GM12892 (cell line): Measurements from ENCODE around the gene IGLON5.

Source experiments
- DNase-seq: peaks from one replicate; pipeline ENCODE4 v3.0.0; 2011; ENCODE audit not compliant: insufficient read length
- FAIRE-seq: peaks from 2 replicates; lab custom pipeline; 2011; peaks lifted over from hg19 to GRCh38; lab: Jason Lieb, UNC
- POLR2A ChIP-seq: IDR thresholded peaks from 2 replicates; pipeline ENCODE4 v1.6.1; 2011; ENCODE audit warnings: low read depth, low read length, control low read depth
- POLR2AphosphoS5 ChIP-seq: IDR thresholded peaks from 2 replicates; pipeline ENCODE4 v1.6.1; 2011; ENCODE audit warnings: low read depth, low read length, control low read depth
- TAF1 ChIP-seq: IDR thresholded peaks from 2 replicates; pipeline ENCODE4 v1.6.1; 2011; ENCODE audit warnings: low read depth, mild to moderate bottlenecking, control low read depth, low read length, borderline replicate concordance

The IGLON5 gene

DNA sequence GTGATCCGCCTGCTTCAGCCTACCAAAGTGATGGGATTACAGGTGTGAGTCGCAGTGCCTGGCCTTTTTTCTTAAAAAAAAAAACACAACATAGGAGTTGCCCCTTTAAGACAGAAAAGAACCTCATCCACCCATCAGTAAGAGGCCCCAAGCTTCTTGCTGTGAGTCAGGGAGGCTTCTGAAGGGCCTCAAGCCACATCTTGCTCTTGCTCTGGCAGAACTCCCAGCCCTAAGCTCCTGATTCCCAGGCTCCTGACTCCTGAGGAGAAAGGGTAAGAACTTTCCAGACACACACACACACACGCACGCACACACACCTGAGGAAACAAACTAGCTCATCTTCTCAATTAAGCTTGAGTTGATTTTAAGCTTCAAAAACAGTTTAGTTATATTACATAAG lies 47.9 kb downstream of the IGLON5 start:
- FAIRE-seq, result no peak

DNA sequence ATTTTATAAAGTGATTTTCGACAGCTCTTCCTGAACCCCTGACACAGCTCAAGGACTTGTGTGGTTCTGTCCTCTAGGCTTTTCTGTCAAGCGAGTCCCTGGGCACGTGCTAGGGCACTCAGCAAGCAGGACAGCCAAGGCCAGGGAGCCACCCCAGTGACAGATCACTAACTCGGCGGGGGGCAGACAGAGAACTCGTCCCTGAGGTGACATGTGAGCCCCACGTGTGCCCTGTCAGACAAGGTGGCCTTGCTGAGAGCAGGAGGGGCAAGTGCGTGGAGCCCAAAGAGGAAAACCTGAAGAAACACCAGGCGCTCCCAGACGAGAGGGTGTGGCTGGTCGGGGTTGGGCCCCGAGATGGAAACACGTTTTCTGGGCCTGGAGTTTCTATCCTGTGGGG lies 49.8 kb downstream of the IGLON5 start:
- TF ChIP-seq TAF1 (no peak), POLR2A (no peak), POLR2AphosphoS5 (no peak)
- no peak for FAIRE-seq
- no peak for DNase-seq

More for the DNA sequence above, 47.9 kb downstream of the IGLON5 start:
- TF ChIP-seq POLR2AphosphoS5, result no peak
- no peak for TF ChIP-seq TAF1
- TF ChIP-seq POLR2A, result no peak
- DNase-seq, result no peak

DNA sequence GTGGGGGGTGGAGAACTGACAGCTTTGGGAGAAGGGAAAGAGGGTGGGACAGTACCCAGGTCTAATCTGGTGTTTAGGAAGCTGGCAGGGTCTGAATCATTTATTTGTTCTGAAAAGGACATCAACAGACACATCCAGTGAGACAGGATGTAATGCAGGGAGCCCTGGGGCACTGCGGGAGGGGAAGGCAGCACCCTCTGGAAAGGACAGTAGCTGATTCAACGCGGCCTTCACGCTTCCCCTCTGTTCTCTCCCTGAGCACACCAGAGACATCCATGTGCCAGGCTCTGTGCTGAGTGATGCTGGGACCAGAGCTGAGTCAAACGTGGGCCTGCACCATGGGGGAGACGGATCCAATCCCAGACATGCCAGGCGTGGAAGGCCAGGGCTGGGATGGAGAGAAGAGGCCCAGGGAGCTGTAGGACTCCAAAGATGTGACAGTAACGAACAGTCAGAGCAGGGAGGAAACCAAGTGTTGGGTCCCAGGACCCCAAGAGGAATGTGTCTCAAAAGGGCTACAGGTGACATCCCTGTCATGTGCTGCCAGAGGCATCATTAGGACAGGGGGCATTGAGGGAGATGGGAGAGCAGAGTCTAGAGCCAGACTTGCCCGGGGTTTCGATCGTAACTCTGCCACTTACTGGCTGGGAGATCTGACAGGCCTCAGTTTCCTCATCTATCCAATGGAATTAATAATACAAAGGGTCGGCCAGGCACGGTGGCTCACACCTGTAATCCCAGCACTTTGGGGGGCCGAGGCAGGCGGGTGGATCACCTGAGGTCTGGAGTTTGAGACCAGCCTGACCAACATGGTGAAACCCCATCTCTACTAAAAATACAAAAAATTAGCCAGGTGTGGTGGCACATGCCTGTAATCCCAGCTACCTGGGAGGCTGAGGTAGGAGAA lies 53.0 kb downstream of the IGLON5 start:
- FAIRE-seq (no peak), DNase-seq (no peak)
- TF ChIP-seq POLR2AphosphoS5 (no peak), POLR2A (no peak), TAF1 (no peak)

DNA sequence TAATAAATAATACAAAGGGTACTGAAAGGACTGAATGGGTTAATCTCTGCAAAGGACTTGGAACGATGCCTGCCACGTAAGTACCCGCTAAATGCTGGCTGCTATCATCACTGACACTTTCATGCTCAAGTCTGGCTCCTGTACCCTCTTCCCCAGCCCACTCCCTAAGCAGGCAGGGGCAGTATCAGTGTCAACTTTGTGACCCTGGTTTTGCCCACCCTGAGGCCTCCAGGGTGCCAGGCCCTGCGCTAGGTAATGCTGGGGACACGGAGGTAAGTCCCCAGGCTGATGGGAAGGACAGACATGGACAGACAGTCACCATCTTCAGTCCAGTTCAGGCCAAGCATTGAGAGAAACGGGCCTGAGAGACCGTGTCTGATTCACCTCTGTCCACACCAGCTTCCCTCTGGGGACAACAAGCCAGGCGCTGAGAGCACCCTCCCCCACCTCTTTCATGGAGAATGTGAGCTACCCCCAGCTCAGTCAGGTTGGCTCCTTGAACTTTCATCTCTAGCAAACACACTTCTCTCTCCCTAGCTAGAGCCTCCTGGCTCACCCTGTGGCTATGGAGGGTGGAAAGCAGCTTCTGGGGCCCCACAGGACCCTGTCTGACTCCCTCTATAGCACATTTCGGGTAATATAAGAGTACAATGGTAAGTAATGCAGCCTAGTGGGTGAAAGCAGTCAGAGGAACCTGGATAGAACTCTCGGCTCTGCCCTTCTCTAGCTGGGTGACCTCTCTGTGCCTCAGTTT lies 53.9 kb downstream of the IGLON5 start:
- TF ChIP-seq TAF1, result no peak
- TF ChIP-seq POLR2A, result no peak
- no peak for TF ChIP-seq POLR2AphosphoS5
- DNase-seq (no peak), FAIRE-seq (no peak)

DNA sequence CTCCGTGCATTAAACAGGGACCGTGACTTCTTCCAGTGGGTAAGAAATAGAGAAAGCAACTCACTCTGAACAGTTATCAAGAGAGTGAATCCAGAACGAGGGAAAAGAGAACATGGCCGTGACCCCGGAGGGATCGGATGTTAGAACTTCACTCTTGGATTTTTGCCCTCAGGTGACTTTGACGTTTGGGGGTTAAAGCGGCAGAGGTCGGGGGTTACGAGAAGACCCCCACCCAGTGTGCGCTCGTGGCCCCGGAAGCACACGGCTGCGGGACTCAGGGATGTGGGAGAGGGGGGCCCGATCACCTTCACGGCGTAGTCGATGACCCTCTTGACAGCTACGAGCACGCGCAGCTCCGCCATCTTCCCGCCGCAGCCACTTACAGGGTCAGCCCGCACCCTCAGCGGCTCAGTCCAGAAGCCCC lies 54.5 kb downstream of the IGLON5 start, which contains the start of gene ETFB:
ETFB (minus strand) TSS at position 424 of the 424 bp plus-strand sequence; CDS start at position 362, 62 bp downstream.
- DNase-seq (no peak), FAIRE-seq (peak; percentile 46)
- TF ChIP-seq POLR2AphosphoS5 (peak; percentile 28; the same call in 1 of the 2 replicates), TAF1 (no peak), POLR2A (peak; percentile 69)

DNA sequence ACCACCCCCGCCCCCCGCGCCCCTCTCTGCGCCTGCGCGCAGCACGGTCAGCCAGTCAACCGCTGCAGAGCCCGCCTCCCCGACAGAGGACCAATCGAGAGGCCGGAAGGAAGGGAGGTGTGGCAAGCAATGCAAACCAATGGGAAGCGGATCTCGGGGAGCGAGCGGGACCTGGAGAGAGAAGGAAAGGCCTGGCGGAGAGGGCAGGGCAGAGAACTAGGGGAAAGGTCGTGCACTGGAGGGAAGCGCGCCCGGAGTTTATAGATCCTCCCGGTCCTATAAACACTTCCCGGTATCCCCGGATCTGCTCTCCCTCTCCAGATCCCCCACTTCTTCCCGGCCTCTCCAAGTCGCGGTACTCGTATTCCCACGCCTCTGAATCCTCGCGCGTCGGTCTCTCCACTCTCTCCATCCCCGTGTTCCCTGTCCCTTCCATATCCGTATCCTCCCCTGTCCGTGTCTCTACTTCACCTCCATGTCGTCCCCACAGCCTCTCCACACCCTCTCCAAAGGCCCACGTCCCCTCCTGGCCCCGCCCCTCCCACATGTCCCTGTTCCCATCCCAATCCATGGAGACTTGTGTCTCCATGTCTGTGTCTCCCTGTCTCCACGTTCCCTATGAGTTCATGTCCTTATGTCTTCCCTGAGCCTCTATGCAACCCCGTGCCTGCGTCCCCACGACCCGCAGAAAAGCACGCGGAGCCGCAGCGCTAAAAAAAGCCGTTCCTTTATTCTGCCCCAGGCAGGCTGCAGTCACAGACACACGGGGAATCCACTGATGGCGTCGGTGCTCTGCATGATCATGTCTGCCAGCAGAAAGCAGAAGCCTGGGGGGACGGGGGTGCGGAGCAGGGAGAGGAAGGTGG lies 55.2 kb downstream of the IGLON5 start:
- peak; percentile 83 for TF ChIP-seq POLR2A
- TF ChIP-seq POLR2AphosphoS5, result peak; percentile 81
- peak; percentile 18; the same call in 1 of the 2 replicates for TF ChIP-seq TAF1
- DNase-seq (peak; percentile 95), FAIRE-seq (peak; percentile 92)

DNA sequence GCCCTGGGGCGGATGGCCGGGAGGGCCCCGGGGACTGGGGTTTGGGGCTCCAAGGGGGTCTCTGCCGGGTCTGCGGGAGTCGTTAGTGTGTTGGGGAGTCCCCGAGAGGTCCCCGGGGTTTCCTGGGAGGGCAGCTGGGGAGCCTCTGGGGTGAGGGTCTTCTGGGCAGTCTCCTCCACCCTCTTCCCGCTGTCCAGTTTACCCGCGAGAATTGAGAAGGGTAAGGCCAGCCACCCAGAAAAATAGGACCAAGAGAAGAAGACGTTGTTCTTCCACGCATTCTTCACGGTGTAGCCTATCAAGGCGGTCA lies 55.8 kb downstream of the IGLON5 start:
- FAIRE-seq, result no peak
- TF ChIP-seq POLR2A (no peak; the same call in 1 of the 2 replicates), TAF1 (no peak), POLR2AphosphoS5 (0 out of 2 replicates have a peak, but pooled peaks have one; percentile 16)
- DNase-seq, result no peak

DNA sequence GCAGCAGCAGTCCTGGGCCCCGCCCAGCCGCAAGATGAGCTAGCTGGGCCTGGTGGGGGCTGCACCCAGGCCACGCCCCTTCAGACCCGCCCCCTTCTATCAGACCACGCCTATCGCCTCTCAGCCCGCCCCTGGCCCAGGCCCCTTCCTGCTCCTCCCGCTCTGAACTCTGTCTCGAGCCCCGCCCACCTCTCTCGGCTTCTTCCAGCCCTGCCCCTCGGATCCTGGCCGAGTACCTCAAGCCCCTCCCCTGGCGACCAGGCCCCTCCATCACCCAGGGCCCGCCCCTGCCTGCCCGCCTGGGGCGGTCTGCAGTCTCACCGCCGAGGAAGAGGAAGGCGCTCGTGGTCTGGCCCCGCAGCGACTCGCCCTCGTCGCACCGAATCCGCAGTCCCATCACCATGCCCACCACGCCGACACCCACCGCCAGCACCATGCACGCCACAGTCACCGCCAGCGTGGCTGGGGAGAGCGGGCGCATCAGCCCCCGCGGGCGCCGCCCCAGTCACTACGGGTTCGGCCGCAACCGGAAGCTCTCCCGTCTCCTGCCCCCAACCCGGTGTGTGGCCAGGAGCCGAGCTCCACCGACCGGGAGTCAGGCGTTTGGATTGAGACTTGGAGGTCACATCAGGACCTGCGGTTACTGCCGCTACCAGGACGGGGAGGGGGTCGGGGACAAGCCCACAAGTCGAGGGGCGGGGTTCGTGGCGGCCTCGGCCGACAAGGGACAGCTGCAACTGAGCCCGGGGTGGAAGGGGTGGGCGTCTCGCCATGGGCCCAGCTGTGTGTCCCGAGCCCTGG lies 56.3 kb downstream of the IGLON5 start:
- TF ChIP-seq POLR2A, result peak; percentile 49; the same call in 1 of the 2 replicates
- TF ChIP-seq TAF1, result no peak
- no peak; the same call in 1 of the 2 replicates for TF ChIP-seq POLR2AphosphoS5
- FAIRE-seq, result peak; percentile 97
- DNase-seq, result peak; percentile 97

DNA sequence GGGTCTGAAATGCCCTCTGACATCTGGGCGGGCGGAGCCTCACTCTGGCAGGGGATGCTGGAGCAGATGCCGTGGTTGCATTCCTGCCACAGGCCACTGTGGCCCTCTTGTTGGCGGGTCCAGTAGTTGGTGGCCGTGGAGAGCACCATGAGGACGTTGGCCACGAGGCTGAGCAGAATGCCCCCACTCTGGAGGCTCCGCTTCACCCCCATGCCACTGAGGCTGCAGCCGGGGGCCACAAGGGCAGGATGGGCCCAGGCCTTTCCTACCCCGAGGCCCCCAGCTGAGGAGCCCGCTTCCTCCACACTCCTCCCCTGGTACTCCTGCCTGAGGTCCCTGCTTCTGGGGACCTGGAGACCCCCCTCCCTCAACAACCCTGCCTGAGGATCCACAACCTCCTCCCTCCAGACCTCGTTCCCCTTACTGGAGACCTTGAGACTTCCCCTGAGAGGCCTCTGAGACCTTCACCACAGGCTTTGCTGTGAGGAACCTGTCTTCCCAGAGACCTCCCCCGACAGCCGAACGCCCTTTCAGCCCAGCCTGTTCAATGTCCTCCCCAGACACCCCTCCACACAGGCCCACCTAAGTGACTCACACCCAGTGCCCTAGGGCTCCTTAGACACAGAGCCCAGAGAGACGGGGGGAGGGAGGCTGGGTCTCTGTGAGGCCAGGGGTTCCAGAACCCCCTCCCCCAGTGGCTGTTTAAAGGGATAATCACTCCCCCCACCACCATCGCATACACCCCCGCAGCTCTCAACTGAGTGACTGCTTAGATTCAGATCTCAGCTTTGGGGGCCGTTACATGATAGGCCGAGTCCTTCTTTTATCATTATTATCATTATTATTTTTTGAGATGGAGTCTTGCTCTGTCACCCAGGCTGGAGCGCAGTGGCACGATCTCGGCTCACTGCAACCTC lies 57.2 kb downstream of the IGLON5 start, which contains the start of gene CLDND2:
CLDND2 (minus strand) TSS at position 638 of the 917 bp plus-strand sequence; CDS start at position 212, 426 bp downstream.
- FAIRE-seq (peak; percentile 36), DNase-seq (no peak)
- TF ChIP-seq TAF1 (no peak), POLR2AphosphoS5 (no peak), POLR2A (no peak)

DNA sequence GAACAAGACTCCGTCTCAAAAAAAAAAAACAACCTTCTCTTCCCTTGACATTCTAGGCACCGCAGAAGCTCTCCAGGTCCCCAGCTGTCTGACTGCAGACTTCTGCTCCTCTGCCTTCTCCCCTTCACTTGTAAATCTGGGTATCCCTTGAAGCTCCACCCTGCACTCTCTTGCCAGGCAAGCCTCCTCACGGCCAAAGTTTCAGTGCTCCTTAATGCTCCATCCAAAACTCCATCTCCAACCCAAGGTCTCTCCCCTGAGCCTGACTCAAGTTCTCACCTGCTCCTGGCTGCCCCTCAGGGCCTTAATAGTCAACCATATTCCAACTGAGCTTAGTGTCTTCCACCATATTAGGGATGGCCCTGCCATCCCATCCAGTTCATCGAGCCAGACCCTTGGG lies 58.8 kb downstream of the IGLON5 start:
- no peak for TF ChIP-seq POLR2A
- no peak for TF ChIP-seq POLR2AphosphoS5
- TF ChIP-seq TAF1, result no peak
- DNase-seq (no peak), FAIRE-seq (no peak)
